NOMO-1 (cell line): ENCODE data around the gene ZNF423.
A peak's percentile ranks its signal among the peaks of the same experiment; 100 is the strongest.

Source experiments
- DNase-seq, 2 experiments: peaks; one replicate each; lab custom pipeline; 2025; ENCODE audit not compliant: unreplicated experiment in 2 of 2; lab: John Stamatoyannopoulos, UW

The ZNF423 gene

DNA sequence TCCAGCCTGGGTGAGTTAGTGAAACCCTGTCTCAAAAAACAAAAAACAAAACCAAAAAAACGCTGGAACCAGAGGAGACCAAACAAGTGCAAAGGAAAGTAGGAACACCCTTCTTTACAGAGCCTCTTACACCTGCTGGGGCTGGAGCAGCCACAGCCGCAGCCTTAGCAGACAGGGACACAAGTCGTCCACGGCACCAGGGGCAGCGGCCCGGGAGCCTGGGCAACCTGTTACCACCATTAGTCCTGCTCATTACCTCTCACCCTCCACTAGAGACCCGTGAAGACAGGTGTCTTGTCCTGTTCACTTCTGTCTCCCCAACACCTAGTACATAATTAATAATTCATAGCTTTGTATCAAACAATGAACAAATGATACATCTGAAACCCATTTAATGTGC, 398.7 kb downstream of the ZNF423 start:
- no peak for DNase-seq

DNA sequence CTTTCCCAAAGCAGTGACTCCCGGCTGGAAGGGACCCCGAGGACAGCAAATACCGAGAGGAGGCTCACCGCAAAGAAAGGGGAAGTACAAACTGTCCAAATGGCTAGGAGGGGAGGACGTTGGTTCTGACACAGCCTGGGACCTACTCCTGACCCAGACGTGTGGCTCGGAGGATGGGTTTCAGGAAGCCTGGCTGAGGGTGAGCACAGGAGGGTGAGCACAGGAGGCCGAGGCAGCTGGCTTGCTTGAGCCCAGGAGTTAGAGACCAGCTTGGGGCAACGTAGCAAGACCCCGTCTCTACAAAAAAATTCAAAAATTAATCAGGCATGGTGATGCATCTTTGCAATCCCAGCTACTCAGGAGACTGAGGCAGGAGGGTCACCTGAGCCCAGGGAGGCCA, 399.1 kb downstream of the ZNF423 start:
- DNase-seq, result no peak

DNA sequence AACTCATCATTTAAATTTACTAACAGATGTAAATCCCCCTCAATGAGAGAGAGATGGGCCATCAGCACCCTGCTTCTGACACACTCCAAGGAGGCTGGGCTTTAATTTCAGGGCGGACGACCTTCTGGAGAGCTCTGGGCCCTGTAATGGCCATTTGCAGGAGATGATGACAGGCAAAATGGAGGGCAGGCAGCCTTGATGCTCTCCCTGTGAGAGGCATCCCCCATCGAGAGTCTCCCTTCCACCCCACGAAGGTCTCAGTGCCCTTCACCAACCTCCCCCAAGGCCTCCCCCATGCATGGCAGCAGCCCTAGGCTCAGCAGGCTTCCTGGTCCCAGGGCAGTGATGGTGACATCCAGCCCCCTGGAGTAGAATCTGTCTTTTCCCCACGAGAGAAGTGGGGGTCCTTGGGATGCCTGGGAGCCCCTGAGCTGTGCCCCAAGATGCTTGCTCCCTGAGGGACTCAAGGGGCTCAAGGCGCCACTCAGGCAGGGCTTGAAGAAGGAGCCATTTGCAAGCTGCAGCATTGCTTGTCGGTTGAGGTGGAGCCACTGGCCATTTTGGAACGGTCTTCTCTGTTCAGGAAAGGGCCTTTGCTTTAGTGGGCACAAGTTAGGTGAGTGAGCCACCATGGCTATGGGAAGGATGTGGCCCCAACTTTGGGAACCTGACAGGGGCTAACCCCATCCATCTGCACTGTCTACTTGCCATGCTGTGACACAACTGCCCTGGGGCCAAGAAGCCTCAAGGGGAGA, 399.7 kb downstream of the ZNF423 start:
- DNase-seq, result no peak

DNA sequence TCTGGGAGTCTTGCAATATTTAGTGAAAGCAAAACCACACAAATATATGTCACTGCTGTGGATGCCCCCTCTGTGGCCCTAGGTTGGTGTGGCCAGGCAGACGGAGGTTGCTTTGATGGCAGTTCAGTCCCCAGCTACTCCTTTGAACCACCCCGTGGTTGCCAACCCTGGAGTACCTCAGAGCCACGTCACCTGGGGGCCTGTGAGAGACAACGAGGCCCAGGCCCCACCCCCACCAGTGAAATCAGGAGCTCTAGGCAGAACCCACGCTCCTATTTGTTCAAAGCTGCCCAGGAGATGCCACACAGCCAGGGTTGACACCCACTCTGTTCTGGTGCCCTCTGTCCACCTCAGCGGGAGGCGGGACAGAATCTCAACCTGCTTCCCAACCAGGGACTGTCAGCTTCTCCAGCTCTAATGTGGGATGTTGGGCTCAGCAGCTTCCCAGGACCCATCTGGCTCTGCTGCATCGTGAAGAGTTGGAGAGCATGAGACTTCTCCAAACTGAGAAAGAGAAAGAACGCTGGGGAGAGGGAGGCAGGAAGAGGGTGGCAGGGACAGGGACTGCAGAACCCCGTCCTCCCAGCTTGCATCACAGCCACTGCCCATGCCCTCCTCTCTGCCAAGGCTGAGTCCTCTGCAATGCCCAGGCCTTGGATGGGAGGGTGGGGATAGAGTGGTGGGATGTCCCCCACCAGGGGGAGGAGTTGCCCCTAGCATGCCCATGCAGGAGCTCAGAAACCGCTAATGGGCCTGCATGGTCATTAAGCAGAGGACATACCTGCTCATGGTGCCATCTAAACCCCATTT, 400.5 kb downstream of the ZNF423 start:
- no peak for DNase-seq

DNA sequence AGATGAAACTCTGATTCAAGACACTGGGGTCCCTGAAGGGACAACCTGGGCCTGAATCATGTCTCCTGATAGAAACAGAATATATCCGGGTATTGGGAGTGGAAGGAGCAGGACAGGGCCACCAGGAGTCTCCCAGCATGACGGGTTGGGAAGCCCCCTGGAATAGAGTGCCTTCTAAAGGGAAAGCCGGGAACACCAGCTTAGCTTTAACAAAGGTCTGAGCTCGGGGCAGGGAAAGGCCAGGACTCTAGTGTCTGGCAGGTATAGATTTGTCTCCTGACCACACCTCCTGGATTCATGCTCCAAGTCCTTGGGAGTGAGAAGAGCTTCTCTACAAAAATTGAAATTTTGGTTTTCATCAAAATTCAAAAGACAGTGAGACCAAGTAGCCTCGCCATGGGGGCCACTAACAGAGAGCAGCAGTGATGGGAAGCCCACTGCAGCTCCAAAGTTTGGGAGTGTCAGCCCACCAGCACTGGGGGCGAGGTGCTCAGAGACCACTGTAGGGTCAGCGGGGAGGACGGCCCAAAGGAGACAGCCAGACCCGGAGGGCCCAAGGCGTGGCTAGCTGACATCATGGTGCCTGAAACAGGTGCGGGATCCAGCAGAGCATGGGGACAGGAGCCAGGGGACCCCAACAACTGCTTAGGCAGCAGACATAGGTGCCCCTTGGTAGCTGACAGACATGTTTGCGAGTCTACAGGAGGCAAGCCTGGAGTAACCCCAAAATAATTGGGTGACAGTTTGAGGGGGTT, 401.3 kb downstream of the ZNF423 start:
- no peak for DNase-seq

DNA sequence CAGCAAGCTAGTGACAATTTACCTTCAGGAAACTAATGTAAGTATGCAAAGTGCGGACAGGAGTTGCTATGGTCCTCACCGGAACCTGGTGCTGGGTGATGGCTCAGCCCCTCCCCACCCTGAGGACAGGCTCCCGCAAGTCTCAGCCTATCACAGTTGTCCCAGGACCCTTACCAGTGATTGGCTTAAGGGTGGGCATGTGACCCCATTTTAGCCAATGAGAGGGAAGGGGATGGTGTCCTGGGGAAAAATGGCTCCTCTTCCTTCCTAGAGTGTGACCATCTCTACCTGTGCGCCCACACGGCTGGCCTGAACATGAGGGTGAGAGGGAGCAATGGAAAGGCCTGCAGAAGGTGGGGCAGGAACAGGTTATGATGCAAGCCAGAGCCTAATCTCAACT, 401.9 kb downstream of the ZNF423 start:
- DNase-seq, result no peak

DNA sequence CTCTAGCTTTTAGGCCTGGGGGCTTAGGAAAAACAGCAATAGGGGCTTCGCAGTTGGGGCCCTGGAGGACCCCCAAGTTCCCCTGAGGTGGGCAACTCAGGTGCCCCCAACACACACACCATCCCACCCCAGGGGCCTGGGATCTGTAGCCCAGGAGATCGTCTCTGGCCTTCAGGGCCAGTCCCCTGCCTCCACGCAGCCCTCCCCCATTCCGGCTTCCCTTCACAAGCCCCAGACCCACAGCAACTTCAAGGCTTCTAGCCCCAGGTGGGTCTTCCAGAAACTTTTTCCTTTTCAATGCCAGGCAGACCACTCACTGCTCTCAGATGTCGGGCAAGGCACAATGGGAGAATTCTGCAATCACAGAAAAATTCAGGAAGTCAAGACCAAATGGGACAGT, 402.9 kb downstream of the ZNF423 start:
- no peak for DNase-seq

DNA sequence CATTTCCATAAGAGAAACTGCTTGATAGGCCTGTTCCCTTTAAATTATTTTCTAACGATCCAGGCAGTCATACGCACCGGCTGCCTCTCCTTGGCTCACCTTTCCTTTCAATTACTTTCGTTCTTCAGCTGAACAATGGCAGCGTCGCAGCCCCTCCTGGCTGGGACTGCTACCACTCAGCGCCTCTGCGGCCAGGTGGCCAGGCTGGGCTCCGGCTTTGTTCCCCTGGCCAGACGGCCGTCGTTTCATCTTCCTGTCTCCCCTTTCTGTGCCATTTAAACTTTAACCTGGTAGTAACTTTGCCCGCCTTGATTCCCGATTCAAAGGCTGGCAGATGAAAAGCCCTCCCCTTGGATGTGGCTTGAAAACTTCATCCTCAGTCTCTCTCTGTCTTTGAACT, 403.3 kb downstream of the ZNF423 start:
- DNase-seq, result no peak

DNA sequence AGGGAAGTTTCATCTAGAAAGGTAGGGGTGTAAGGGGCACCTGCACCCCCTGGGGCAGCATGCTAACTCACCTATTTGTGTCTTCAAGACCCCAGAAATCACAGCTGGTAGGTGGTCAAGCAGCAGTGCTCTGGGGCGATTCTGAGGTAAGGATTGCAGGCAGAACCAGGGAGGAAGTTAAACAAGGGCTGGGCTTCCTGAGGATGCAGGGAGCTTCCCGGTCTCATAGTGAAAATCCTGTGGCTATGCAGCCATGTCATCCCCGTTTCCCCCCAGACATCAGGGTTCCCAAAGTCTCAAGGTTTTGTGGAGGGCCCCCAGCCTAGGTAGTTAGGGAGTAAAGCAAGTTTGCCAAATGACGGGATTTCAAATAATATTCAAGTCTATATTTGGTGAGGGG, 403.8 kb downstream of the ZNF423 start:
- DNase-seq, result no peak

DNA sequence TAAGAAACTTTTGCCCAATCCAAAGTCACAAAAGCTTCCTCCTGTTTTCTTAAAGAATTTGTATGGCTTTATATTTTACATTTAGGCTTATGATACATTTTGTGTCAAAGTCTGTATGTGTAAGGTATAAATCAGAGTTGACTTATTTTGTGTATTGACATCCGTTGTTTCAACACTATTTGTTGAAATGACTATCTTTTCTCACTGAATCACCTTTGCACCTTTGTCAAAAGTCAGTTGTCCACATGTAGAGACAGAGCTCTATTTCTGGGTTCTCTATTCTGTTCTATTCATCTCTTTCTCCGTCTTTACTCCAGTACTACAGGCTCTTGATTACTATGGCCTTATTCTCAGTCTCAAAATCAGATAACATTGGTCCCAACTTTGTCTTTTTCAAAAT, 409.1 kb downstream of the ZNF423 start:
- DNase-seq, result no peak

DNA sequence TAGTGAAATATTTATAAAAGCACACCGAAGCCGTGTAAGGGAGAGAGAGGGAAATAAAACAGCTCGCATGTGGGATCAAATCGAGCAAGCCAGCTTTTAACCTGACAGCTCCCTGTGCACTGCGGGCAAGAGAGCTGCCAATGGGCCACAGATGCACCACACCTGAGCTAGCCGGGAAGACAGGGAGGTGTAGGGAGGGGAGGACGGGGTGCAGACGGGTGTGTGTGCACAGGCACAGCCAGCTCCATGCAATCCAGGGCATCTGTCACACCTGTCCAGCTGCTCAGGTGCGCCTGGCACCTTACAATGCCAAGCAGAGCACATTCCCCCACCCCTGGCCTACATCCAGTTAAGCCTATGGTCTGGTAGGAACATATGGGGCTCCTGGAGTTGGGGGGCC, 412.3 kb downstream of the ZNF423 start:
- no peak for DNase-seq

DNA sequence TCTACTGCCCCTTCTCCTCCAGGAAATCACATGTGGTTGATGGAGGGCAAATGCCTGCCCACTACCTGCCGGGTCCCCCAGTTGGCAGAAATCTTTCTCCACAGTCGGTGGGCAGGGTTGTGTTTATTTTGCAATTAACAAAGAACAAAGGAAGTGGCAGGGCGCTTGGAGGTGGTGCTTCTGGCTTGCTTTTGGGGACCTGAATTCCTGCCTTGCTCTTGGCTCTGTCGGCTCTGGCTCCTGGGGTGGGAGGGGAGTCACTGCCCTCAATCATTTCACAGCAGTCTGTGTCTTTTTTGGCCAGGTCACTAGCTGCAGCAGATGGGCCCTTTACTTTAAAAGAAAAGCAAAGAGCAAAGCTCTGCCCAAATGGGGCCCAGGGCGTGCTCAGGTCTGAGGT, 413.1 kb downstream of the ZNF423 start:
- DNase-seq, result no peak

DNA sequence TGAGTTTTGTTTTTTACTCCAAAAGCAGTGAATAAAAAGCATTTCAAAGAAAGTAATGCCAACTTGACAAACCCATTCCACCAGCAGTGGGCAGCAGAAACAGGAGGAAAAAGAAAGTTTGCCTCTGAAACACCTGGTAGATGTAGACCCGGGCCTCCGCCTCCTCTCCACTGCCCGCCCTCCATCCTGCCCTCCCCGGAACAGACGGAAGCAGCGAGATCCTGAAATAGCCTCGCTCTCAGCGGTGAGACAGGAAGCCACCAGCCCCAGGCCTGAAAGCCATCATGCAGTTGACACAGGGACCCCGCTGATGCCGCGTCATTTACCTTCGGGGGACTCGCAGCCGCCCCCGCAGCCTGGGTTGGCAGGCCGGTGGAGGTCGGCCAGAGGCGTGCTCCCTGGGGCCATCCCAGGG, 414.5 kb downstream of the ZNF423 start:
- DNase-seq, result peak in 1 of 2 experiments; percentile 20

DNA sequence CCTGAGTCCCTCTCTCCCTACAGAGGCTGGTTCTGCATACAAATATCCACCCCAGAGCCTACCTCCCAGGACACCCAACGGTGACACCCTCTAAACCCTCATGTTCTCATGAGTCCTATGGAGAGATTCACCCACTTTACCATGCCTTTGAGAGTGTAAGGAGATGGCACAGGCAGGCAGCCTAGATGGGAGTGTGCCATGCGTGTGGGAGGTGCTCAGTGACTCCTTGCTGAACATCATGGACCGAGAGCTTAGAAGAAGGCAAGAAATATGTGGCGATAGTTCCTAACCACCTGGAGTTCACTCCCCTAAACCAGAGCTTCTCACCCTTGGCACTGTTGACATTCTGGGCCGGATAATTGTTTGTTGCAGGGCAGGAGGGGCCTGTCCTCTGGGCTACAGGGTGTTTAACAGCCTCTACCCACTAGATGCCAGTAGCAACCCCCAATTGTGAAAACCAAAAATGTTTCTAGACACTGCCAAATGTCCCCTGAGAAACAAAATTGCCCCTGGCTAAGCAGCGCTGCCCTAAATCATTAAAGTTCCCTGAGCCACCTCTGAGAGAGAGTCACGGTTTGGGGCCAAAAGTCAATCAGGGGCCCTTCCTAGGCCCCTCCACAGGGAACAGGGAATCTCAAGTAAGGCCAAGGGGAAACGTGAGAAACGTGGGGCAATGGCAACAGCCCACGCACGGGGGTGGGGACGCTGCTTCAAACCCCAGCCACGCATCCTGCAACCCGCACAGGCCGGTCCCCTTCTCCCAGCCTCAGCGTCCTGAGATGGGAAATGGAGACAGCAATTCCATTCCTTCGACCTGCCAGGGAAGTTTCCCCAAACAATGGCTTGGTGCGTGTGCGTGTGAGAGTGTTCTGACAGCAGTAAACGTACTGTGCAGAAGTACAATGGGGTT, 415.5 kb downstream of the ZNF423 start:
- no peak for DNase-seq

DNA sequence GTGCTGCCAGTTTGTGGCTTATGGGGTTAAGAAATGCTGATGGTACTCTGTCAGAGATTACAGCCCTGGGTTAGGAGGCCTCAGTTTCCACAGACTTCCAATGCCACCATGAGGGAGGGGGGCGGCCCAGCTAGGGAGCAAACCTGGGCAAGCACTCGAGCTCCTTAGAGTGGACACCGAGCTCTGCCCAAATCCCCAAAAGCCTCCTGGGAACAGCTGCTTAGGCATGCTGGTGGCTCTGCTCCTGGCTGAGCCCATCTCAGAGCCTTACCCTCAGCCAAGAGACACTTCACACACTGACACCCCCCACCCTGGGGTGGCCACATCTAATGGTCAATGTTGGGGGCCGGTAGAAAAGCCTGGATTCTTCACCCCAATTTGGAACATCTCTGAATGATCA, 416.2 kb downstream of the ZNF423 start:
- no peak for DNase-seq

DNA sequence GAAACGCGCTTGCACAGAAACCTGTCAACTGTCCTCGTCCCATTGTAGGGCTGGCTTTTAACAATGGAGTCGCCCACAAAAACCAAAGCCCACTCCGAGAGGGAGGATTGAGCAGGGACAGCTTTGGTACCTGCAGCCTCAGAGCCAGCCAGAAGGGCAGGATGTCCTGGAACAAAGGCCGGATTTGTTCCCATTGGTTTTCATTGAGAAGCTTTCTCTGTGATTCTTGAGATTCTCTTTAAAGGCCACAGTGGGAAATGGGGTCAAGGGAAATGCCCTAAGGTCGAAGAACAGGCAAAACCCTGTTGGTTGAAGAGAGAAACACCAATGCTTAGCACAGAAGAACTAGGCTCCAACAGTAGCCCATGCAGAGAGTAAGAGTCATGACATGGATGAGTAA, 416.9 kb downstream of the ZNF423 start:
- DNase-seq, result no peak
